Erythroblast (primary cell): Measurements from ENCODE around the gene CCDC33.

Experiments used
- DNase-seq, 2 experiments: peaks; one replicate each; lab custom pipeline; 2025; lab: John Stamatoyannopoulos, UW
- GATA1 ChIP-seq: IDR thresholded peaks from 2 replicates; pipeline ENCODE4 v1.6.1; 2011; ENCODE audit warnings: low read depth, mild to moderate bottlenecking, control low read depth, low read length, moderate library complexity
- POLR2A ChIP-seq: IDR thresholded peaks from 2 replicates; pipeline ENCODE4 v1.6.1; 2011; ENCODE audit warnings: mild to moderate bottlenecking, low read length

CCDC33 gene

DNA sequence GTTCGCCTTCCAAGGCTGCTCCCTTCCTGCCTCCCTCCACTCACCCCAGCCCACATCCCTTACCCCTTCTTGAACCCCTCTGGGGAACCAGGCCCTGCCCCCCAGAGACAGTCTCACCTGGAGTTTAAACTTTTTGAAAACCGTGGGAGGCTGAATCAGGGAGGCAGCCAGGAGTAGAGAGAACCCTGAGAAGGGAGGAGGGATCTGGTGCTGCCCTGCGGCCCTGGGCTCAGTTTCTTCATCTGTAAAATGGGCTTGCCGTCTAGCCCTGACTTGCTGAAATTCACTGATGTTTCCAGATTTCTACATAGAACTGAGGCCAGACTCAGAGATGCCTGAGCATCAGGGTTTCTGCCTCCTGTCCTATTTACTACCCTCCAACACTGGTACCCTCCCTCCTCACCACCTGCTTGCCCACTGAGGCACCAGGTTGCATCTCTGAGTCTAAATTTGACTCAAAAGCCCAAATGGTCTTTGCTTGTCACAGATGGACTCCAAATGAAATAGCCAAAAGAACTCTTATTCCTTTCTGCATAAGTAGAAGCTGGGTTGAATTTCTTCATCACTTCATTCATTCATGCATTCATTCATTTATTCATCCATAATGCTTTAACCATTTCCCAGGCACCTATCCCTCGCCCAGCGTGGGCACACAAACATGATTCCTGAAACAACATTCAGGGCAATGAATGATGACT lies 21.7 kb upstream of the CCDC33 start:
- TF ChIP-seq GATA1 (no peak), POLR2A (no peak)
- no peak for DNase-seq

DNA sequence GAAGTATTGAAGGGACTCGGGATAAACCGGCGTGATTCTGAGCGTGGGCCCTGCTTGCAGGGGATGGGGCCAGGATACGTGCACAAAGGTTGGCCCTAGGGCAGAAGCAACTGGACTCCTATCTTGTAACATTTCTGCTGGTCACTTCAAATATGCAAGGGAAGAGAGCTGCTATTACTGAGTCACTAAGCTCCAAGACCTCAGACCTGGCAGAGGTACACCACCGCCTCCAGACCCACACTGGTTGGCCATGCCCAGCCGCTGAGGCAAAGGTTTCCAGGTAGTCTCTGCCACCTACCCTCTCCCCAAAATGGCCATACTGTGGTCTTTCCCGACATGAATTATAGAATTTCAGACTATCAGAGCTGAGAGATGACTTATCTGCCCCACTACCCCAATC lies 20.2 kb upstream of the CCDC33 start:
- TF ChIP-seq POLR2A (no peak), GATA1 (no peak)
- DNase-seq = no peak

DNA sequence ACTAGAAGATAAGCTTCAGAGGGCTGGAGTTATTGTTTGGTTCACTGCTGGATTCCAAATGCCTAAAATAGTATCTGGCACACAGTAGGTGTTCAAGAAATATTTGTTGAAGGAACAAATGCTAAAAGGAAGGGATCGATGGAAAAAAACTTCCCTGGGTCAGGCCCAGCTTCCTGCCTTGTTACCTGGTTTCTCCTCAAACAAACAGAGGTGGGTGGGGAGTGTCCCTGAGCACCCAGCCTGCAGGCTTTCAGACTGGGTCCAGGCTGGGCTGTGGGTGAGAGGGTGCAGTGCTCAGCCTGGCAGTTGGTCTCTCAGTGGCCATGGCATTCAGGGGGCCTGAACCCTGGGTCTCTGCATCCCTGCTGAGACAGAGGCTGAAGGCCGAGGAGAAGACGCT lies 19.2 kb upstream of the CCDC33 start:
- no peak for DNase-seq
- no peak for TF ChIP-seq POLR2A
- TF ChIP-seq GATA1 = no peak

DNA sequence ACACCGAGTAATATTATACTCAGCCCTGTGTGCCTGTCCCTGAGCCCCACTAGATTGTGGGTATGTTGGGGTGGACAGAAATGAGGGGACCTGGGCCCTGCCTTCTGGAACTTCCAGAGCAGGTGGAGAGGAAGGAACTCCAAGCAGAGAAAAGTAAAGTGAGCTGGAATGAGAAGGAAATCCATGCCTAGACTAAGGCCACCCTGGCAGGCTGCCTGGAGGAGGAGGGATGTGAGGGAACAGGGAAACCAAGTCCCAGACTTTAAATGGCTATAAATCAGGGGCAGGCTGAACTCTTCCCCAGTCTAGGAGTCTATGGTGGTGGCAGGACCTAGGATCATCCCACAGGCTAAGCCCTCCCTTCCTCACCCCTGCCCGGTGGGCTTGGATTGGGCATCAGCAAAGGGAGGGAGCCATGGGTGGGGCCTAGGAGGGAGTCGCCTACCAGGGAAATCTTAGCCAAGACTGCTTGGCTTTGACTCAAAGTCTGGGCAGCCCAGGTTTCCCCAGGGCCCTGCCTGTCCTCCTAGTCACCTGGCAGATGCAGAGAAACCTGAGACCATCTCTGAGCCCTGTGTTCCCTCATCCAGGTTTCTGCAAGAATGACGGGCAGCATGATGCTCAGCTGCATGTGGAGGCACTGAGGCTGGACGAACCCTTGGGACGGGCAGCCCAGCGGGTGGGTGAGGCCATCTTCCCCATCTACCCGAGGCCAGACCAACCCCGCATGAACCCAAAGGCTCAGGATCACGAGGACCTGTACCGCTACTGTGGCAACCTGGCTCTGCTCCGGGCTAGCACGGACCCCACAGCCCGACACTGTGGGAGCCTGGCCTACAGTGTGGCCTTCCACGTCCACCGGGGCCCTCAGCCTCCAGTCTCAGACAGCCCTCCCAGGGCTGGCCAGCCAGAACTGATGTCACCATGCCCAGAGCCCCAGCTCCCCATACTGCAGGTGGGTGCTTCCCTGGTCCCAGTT lies 17.9 kb upstream of the CCDC33 start:
- DNase-seq = no peak
- TF ChIP-seq POLR2A = no peak
- no peak for TF ChIP-seq GATA1

DNA sequence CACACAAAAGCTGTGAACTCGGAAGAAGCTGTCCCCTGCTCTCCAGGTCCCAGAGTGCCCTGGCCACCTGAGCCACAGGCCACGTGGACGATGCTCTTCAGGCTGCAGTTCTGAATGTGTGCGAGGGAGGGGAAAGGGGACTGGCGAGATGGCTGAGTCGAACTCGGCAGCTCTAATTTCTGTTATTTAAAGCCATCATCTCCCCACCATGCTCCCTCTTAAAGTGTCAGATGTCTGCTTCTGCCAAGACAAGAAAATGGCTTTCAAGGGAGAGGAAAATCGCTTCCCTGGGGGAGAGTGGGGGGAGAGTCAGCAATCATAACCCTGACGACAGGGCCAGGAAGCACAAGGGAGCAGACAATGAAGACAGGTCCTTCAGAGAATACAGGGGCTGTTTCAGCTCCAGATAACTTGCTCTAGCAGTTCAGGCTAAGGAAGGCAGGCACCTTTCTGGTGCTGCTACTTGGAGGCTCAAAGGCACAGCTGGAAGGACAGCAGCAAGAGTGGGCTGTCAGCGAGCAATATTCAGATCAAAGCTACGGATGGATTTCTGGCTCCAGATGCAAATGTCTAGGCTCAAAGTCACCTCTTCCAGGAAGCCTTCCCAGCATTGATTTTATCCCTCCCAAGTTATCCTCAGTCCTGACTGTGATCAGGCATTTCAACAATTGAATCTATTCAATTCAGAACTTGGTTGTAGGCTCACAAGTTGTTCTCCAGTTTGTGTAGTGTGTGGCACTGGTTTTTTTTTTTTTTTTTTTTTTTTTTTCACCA lies 15.5 kb upstream of the CCDC33 start:
- DNase-seq = no peak
- no peak for TF ChIP-seq GATA1

DNA sequence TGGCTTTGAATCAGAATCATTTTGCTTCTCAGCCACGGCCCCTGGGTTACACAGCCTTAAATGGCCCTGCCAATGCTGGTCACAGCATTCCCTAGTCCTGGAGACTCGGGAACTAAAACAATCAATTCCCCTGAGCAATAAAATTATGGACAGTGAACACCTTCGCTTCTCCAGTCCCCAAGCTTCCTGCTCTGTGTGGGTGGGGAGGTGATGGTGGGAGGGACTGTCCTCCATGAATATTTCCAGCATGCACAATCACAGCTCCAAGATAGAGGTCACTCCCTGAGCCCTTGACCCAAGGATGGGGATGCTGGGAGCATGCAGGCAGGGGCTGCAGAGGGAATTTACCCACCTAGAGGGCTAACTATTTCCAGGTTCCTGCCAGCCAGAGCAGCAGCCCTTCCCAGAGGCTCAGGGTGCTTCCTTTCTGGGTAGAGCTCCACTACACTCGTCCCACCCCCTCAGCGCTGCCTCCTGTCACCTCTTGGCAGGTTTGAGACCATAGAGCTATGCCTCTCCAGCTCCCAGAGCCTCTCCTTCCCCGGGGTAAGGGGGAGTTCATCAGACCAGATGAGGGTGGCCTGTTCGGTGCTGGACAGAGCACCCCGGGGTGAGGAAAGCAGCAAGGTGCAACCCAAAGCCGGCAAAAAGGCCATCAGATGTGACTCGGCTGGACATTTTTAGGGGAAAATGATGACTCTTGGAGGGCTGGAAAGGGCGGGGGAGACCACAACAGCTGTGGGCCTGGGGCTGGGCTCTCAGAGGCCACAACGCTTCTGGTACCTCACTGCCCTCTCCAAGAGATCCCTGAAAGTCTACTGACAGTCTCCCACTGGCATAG lies 14.5 kb upstream of the CCDC33 start:
- no peak for DNase-seq
- TF ChIP-seq GATA1 = no peak
- no peak for TF ChIP-seq POLR2A

DNA sequence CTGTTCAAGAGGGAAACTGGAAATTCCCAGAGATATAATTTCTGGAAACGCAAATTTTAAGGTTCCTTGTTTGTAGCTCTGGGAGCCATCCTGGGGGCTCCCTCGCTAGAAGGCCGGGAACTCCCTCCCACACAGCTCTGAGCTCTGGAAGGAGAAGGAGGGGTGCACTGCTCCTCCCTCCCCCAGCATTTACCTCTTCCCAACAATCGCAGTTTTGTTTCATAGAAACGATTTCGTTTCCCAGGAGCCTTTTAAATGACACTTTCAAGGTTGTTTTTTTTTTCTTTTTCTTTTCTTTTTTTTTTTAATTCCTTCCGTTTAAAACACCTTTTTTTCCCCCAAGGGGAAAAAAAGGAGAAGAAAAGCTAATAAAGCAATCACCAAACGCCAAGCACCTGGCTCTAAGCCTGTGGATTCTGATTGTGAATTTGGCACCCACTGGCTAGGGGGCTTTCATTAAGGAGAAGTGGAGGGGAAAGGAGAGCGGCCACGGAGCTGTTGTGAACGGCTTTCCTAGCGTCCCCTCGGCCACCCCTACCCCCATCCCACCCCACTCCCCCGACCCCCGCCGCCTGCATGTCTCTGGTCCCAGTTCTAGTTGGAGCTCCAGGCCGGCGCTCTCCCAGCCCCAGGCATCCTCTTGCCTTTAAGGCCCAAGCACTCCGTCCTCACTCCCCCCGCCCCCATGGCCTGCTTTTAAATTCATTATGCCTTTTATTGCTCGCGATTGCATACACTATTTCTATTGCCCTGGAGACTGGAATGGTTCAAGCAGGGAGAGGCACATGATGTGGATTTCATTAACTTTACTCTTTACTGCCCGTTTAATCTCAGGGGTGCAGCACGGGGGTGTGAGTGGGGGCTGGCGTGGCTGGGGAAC lies 13.6 kb upstream of the CCDC33 start:
- TF ChIP-seq GATA1 = no peak
- no peak for TF ChIP-seq POLR2A
- DNase-seq = no peak

DNA sequence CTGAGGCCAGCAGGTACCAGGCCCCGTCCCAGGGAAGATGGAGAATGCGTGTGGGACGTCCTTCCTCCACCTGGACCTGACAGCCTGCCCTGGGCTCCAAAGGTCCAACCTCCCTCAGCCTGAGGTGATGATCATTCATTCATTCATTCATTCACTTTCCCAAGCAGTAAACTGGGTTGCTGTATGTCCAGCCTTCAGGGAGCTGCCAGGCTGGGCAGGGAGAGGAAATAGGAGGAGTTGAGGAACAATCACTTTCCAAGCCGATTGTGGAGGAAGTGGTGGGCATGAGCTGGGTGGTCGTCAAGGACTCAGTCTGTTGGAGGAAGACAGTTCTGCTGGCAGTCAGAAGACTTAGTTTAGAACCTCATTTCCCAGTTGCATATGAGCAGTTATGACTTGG lies 10.2 kb upstream of the CCDC33 start:
- TF ChIP-seq POLR2A = no peak
- no peak for TF ChIP-seq GATA1
- no peak for DNase-seq

DNA sequence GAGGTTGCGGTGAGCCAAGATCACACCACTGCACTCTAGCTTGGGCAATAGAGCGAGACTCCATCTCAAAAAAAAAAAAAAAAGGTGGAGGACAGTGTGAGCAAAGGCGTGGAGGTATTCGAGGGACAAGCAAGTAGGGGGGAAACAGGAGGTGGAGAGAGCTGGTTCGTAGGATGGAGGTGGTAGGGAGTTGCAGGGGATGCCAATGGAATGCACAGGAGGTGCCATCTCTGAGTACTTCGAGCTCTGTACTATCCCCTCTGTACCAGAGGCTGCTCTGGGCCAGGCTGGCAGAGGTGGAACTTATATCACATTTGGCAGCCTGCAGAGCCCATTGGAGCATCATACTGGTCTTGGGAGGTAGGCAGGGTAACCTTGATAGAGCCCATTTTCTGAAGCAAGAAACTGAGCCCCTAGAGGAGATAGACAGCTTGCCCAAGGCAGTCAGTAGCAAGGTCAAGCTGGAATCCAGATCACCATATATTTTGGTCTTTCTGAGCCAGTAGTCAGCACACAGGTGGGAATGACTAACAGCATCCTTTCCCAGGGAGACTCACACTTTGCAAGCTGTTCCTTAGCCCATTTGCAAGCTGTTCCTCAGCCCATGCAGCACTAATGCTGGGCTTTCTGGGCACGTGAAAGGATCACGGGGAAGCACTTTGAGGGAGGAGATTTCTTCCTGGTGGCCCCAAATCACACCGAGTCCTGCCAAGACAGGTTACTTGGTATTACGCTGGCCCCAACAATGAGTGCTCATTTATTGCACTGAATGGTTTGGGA lies 9.2 kb upstream of the CCDC33 start:
- no peak for DNase-seq
- TF ChIP-seq POLR2A (no peak), GATA1 (no peak)

DNA sequence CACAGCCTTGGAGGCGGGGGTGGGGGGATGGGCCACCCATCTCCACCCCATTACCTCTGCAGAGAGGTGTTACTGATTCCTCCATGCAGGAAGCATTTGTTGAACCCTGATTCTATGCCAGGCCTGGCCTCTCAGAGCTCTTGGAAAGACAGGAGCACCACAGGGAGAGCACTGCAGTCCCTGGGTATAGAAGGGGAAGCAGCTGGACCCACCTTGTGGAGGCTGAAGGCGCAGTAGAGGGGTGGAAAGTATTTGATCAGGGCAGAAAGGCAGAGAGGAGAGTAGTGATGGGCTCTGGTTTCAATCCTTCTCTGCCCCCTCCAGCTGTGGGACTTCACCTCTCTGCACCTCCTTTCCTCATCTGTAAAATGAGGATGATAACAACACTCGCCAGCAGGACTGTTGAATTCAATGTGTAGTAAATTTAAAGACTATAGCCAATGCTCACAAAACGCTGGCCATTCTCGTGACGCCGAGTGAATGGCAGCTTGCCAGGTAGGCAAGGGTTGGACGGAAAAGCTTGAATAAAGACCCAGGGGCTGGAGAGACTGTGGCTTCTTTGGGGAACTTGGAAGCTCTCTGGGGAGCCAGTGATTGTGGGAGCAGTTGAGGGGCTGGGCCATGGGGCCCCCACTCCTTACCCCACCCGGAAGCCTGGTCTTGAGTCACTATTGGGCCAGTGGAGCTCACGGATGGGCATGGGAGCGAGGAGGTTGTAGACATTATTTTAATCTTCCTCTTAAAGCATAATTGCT lies 8.0 kb upstream of the CCDC33 start:
- TF ChIP-seq GATA1 = no peak
- TF ChIP-seq POLR2A = no peak
- no peak for DNase-seq

DNA sequence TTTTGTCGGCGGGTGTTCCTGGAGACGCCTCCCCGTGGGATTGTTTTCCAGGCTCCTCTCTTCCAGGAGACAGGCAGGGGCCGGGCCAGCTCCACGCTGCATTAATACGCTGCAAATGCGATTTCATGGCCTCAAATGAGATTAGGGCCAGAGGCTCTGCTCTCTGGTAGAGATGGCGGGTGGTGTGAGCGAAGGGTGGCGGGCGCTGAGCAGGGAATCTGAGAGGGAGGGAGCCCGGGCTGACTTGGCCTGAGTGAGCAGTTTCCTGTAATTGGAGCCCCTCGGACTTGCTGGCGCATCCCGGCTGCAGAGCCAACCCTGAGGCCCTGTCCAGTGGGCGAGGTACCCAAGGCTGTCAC lies 7.4 kb upstream of the CCDC33 start:
- DNase-seq = no peak
- TF ChIP-seq GATA1 = no peak
- no peak for TF ChIP-seq POLR2A

DNA sequence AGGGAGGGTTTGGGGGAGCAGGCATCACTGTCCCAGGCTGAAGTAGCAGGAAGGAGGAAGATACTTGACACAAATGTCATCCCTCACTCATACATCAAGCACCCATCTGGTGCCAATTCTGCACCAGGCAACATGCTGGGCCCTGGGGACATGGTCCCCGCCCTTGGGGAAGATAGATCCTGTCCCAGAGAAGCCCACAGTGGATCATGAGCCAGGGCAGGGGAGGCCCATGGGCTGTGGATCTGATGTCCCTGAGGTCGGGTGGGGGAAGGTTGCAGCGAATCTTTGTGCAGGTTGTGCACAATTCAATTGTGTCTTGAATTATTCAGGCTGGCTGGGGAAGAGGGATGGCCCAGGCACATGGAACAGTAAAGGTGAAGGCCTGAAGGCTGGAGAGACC lies 6.4 kb upstream of the CCDC33 start:
- DNase-seq = no peak
- no peak for TF ChIP-seq GATA1
- TF ChIP-seq POLR2A = no peak
